HG03095 (cell line): ENCODE results near the gene VWF.

Source experiments
- ATAC-seq: cut with Tn5 transposase; IDR thresholded peaks from one replicate; pipeline ENCODE4 v1.9.1; 2021; ENCODE audit warnings: moderate library complexity; ENCODE audit not compliant: unreplicated experiment

Gene VWF

DNA sequence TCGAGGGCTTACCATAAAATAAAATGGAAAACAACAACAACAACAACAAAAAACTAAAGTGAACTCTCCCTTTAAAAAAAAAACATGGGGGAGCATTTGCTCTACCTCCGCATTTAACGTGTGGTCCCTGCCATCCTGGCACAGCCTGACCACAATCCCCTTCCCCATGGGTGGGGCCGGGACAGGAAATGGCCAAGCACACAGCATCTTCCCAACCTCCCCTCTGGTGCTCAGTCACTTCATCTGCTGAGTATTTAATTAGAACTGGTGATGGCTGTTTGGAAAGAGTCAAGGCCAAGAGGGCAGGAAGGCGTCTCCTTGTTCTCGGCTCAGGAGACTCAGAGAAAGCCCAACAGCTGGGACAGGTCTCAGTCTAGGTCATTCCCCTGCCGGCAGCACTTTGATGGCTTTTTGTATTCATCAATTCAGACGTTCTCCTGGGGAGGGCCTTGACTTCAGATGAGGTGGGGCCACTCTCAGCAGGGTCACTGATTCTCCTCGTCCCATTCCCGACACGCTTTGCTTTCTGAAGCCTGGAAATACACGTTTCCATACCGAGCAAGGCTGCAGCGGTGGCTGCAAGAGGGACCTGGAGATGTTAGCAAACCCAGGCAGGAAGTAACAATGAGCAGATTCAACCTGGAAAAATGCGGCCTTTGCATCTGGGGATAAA lies 223.8 kb downstream of the VWF start:
- ATAC-seq, result no peak

DNA sequence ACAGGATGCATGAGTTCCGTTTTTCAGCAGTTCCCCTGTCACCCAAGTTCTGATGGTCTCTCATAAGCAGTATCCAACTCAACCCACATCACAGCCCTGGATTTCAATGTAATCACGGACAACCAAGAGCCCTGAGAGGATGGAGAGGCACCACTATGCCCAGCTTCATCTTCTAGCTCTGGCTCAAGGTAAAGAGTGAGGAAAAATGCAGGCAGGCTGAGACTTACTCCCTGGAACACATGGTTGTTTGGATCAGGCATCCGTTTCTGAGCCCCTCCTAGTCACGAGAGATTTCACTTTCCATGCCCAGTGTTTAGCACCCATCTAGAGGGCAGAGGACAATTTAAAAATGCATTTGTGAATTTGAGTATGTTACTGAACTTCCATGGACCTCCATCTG lies 224.4 kb downstream of the VWF start:
- no peak for ATAC-seq

DNA sequence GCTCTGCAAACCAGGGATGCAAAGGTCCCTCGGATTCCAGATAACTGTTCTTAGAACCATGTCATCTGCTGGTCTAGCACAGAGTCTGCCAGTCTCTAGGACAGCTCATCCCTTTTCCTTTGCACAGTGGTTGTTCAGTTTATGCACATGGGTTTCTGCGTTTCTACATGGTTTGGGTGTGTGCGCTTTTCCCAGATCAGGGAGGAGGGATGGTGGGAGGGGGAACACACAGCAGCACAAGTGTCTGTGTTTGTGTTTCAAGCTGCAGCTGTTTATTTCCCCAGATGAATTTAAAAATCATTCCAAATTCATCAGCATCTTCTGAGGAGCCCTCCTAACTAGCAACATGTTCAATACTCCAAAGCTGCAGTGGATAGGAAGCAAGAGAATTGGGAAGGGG lies 224.8 kb downstream of the VWF start:
- no peak for ATAC-seq

DNA sequence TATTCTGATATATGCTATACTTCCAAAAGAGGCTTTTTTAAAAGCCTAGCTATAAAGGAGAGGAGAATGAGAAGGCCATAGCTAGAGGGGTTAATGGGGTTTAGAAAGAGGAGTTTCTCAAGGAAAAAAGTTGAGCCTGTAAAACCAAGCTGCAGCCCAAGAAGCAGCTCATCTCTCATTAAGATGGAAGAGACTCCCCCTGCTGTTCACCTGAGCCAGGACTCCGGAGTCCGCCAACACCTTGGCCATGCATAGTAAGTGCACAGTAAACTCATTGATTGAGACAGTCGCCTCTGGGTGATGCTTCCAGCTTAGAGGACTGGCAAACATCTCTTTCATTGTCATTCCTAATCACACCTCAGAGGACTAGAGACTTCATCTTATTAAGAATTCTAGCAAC lies 225.6 kb downstream of the VWF start:
- ATAC-seq, result no peak
